Peyer's patch (tissue), 4 donors: ENCODE results near the gene MGAT5. TPM values are rescaled to one million over a fixed set of nuclear protein-coding genes. Genes with fewer than 3 reads are reported as not detected.

ENCODE experiments used
- DNase-seq, 3 donors: peaks; one replicate each; pipeline ENCODE4 v3.0.0-alpha.2; 2017 to 2019
- H3K27ac ChIP-seq, 4 donors: fragments of 200-600 bp; sonication (generic); one replicate each; pipeline ENCODE4 v1.5.1; 2016 to 2019
- H3K27me3 ChIP-seq, 2 donors: fragments of 200-600 bp; sonication (generic); one replicate each; pipeline ENCODE4 v1.5.1; 2019
- H3K36me3 ChIP-seq, 3 donors: fragments of 200-600 bp; sonication (generic); one replicate each; pipeline ENCODE4 v1.5.1; 2016 to 2019
- H3K4me1 ChIP-seq, 4 donors: fragments of 200-600 bp; sonication (generic); one replicate each; pipeline ENCODE4 v1.5.1; 2016 to 2019
- H3K4me3 ChIP-seq, 4 donors: fragments of 200-600 bp; sonication (generic); 1 replicate in 3 of 4; 2 replicates in 1 of 4; pipeline ENCODE4 v1.5.1; 2016 to 2019; ENCODE audit warnings: mild to moderate bottlenecking in 1 of 4
- H3K9me3 ChIP-seq, 4 donors: fragments of 200-600 bp; sonication (generic); one replicate each; pipeline ENCODE4 v1.5.1; 2016 to 2019; ENCODE audit warnings: mild to moderate bottlenecking in 1 of 4
- CTCF ChIP-seq, 6 experiments: fragments of 450-650 bp in 4 of 6; fragments of 200-600 bp in 2 of 6; sonication (generic) in 1 of 6; IDR thresholded peaks; one replicate each; pipeline ENCODE4 v1.5.1; 2017 to 2019; ENCODE audit warnings: antibody characterized with exemption in 6 of 6, mild to moderate bottlenecking in 3 of 6, moderate library complexity in 1 of 6
- POLR2A ChIP-seq, 2 donors: fragments of 450-650 bp; IDR thresholded peaks; one replicate each; pipeline ENCODE4 v1.5.1; 2017; ENCODE audit warnings: antibody characterized with exemption in 2 of 2, mild to moderate bottlenecking in 2 of 2, moderate library complexity in 2 of 2
- total RNA-seq, 4 donors: library from RNA; depleted of rRNA; stranded (reverse); fragments of >200 nt; gene quantifications; one replicate each; pipeline ENCODE4 v1.1.0, GENCODE V29; 2016

The MGAT5 gene
- total RNA-seq, 4 donors from 2014 or later = 106 to 182 (median 117) TPM

GRCh38 chr2:134259571-134259970 lies 5.7 kb downstream of the MGAT5 start:
- TF ChIP-seq POLR2A (IDR thresholded peaks at IDR 0.05) = no peak
- TF ChIP-seq CTCF (IDR thresholded peaks at IDR 0.05) = no peak
- no peaks in the 10 kb centered on the region for H3K27me3 ChIP-seq
- H3K36me3 ChIP-seq = peaks cover 0 to 8% (median 0%) of the 10 kb centered on the region in 3 donors
- DNase-seq = no peak
- no peak overlapping the region for H3K4me3 ChIP-seq
- peak overlapping the region; percentile 35 to 88 (median 64) for H3K27ac ChIP-seq
- H3K9me3 ChIP-seq = no peaks in the 10 kb centered on the region
- peaks cover 0 to 46% (median 28%) of the 10 kb centered on the region in 4 donors for H3K4me1 ChIP-seq

GRCh38 chr2:134259994-134260393 lies 6.1 kb downstream of the MGAT5 start:
- no peaks in the 10 kb centered on the region for H3K9me3 ChIP-seq
- no peak for DNase-seq
- peak overlapping the region in 3 of 4 donors; percentile 42 to 88 (median 86) for H3K27ac ChIP-seq
- peaks cover 0 to 4% (median 0%) of the 10 kb centered on the region in 3 donors for H3K36me3 ChIP-seq
- H3K4me1 ChIP-seq = peaks cover 0 to 46% (median 28%) of the 10 kb centered on the region in 4 donors
- no peaks in the 10 kb centered on the region for H3K27me3 ChIP-seq
- TF ChIP-seq POLR2A (IDR thresholded peaks at IDR 0.05) = no peak
- H3K4me3 ChIP-seq = no peak overlapping the region

- no peak for TF ChIP-seq CTCF (IDR thresholded peaks at IDR 0.05)
- TF ChIP-seq POLR2A (IDR thresholded peaks at IDR 0.05) = no peak
- no peaks in the 10 kb centered on the region for H3K9me3 ChIP-seq
- peak overlapping the region; percentile 36 to 88 (median 66) for H3K27ac ChIP-seq
- no peak overlapping the region for H3K4me3 ChIP-seq
- no peak for DNase-seq
- no peaks in the 10 kb centered on the region for H3K27me3 ChIP-seq
- H3K4me1 ChIP-seq = peaks cover 0 to 46% (median 28%) of the 10 kb centered on the region in 4 donors
- peaks cover 0 to 3% (median 0%) of the 10 kb centered on the region in 3 donors for H3K36me3 ChIP-seq
Measured at GRCh38 chr2:134260713-134261112, 6.8 kb downstream of the MGAT5 start.

- Histone ChIP-seq H3K36me3 (no peaks in the 10 kb centered on the region), H3K27me3 (no peaks in the 10 kb centered on the region), H3K4me1 (peaks cover 0 to 46% (median 28%) of the 10 kb centered on the region in 4 donors), H3K27ac (peak overlapping the region; percentile 36 to 88 (median 66)), H3K4me3 (no peak overlapping the region), H3K9me3 (no peaks in the 10 kb centered on the region)
- no peak for DNase-seq
- TF ChIP-seq POLR2A (IDR thresholded peaks at IDR 0.05) = no peak
- TF ChIP-seq CTCF (IDR thresholded peaks at IDR 0.05) = no peak
Measured at GRCh38 chr2:134261398-134262131, 7.7 kb downstream of the MGAT5 start.

GRCh38 chr2:134262684-134263083 lies 8.8 kb downstream of the MGAT5 start:
- no peaks in the 10 kb centered on the region for H3K9me3 ChIP-seq
- DNase-seq = peak in 2 of 3 donors; percentile 61 to 70
- TF ChIP-seq CTCF (IDR thresholded peaks at IDR 0.05) = no peak
- TF ChIP-seq POLR2A (IDR thresholded peaks at IDR 0.05) = no peak
- H3K4me1 ChIP-seq = peaks cover 0 to 46% (median 27%) of the 10 kb centered on the region in 4 donors
- H3K36me3 ChIP-seq = no peaks in the 10 kb centered on the region
- no peaks in the 10 kb centered on the region for H3K27me3 ChIP-seq
- H3K4me3 ChIP-seq = no peak overlapping the region
- peak overlapping the region in 3 of 4 donors; percentile 4 to 88 (median 86) for H3K27ac ChIP-seq

GRCh38 chr2:134268265-134268664 lies 14.4 kb downstream of the MGAT5 start:
- Histone ChIP-seq H3K4me3 (no peak overlapping the region), H3K36me3 (peaks cover 0 to 12% (median 0%) of the 10 kb centered on the region in 3 donors), H3K9me3 (no peaks in the 10 kb centered on the region), H3K27ac (no peak overlapping the region), H3K4me1 (peaks cover 0 to 12% (median under 1%) of the 10 kb centered on the region in 4 donors), H3K27me3 (no peaks in the 10 kb centered on the region)
- TF ChIP-seq POLR2A (IDR thresholded peaks at IDR 0.05) (no peak), CTCF (IDR thresholded peaks at IDR 0.05) (no peak)
- DNase-seq = peak in 1 of 3 donors; percentile 18
